GM12873 (cell line): ENCODE data around the gene PLCZ1.

ENCODE experiments used
- TF ChIP-seq, protein P1 (sequence below): IDR thresholded peaks from 2 replicates; pipeline ENCODE4 v1.5.1; 2012; ENCODE audit warnings: low read depth, mild to moderate bottlenecking, moderate library complexity, low read length, control low read depth; ENCODE audit not compliant: insufficient read depth; ENCODE audit errors: missing control alignments

The PLCZ1 gene

DNA sequence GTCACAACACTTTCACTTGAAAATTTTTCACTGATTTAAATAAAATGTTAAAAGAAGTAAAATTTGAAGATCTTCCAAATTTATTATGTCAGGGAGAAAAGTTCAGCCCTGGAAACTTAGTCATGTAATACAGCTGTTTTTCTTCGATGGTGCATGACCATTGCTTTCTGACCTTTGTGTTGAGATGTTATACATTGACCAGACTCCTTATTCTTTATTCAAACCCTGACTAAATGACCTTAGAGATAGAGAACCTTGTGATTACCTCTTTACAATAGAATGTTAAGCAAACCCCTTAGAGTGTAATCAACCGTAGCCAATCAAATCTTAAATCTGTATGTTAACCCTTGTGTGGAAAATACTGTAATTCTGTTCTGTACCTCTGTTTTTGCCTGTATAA, 34.5 kb downstream of the PLCZ1 start:
- TF ChIP-seq, protein P1, sequence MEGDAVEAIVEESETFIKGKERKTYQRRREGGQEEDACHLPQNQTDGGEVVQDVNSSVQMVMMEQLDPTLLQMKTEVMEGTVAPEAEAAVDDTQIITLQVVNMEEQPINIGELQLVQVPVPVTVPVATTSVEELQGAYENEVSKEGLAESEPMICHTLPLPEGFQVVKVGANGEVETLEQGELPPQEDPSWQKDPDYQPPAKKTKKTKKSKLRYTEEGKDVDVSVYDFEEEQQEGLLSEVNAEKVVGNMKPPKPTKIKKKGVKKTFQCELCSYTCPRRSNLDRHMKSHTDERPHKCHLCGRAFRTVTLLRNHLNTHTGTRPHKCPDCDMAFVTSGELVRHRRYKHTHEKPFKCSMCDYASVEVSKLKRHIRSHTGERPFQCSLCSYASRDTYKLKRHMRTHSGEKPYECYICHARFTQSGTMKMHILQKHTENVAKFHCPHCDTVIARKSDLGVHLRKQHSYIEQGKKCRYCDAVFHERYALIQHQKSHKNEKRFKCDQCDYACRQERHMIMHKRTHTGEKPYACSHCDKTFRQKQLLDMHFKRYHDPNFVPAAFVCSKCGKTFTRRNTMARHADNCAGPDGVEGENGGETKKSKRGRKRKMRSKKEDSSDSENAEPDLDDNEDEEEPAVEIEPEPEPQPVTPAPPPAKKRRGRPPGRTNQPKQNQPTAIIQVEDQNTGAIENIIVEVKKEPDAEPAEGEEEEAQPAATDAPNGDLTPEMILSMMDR = no peak

DNA sequence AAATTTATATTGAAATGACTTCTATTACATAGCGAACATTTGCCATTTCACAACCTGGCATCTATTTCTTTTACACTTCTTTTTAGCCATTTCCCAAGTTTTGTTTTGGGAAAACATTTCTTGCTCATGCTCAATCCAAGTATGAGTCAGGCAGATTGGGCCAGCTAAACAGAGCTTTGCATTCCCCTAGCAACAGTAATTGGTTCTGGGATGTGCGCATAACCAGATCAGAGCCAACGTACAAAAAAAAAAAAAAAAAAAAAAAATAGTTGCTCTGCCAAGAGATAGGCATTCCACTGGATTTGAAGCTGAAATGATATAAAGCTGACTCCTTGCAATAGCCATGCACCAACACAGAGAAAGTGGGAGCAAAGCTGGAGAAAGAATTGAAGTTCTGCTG, 37.5 kb downstream of the PLCZ1 start:
- TF ChIP-seq, protein P1 = no peak

DNA sequence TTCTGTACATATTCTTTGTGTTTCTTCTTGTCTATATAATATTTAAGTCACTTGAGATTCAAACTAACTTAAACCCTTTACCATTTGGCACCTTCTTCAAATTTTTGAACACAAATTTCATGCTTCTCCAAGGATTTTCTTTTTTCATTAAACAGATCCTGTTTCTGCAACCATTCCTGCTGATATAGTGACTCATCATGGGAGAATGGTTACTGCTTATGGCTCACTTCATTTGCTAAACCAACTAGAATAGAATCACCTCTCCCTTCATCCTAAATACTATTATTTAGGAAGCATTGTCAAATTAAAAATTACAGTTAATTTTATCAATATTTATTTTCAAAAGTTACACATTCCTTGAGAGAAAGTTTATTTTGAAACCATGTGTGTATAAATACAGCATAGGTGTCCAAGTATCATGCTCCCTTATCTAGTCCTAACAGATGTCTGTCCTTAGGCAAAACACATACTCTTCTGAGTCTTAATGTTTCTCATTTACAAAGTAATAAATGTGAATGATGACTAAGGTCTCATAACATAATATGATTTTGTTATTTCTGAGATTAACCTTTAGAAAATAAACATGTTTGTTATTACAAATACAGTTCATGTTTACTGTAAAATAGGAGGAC, 40.7 kb downstream of the PLCZ1 start:
- TF ChIP-seq, protein P1 = no peak

DNA sequence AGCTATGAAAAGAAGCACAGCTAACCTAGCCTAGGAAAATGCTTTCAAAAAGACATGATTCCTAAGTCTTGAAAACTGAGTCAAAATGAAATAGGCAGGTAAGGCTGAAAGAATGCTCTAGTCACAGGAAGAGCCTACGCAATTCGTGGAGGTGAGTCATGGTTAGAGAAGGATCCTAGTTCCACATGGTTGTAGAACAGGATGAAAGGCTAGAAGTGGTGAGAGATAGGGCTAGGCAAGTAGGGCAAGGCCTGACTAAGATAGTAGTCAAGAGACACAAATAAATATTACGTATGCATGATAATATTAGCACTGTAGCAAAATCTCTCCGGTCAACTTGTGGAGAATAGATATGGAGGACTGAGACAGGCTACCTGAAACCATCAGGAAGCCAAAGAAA, 47.2 kb downstream of the PLCZ1 start:
- TF ChIP-seq, protein P1 = no peak

DNA sequence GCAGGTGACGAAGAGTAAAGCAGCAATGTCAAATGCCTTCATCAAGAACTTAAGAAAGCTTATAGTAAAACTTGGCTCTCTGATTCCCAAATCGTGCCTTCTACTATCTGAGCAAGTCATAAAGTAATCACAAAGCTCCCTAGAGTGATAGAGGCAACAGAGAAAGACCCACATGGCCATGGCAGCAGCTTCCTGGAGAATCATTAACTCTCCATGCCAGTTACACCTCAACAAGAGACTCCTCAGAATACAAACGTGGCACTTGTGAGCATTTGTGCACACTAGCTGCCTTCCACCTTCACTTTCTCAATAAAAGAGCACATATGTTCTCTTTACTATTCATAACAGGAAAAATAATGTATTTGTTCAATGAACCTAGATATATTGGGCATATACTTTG, 48.0 kb downstream of the PLCZ1 start:
- TF ChIP-seq, protein P1 = no peak

DNA sequence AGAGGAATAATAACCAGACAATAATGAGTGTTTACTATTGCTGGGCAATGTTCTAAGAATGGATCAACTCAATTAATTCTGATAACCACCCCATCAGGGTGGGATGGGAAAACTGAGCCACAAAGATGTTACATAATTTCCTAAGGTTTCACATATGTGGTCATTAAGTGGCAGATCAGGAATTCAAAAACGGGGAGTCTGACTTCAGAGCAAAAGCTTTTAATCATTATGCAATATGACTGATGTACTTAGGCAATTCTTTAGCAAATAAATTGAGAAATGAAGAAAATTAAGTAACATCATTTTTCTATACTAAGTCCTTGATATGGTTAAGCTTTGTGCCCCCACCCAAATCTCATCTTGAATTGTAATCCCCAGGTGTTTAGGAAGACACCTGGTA, 53.4 kb downstream of the PLCZ1 start:
- TF ChIP-seq, protein P1 = no peak

DNA sequence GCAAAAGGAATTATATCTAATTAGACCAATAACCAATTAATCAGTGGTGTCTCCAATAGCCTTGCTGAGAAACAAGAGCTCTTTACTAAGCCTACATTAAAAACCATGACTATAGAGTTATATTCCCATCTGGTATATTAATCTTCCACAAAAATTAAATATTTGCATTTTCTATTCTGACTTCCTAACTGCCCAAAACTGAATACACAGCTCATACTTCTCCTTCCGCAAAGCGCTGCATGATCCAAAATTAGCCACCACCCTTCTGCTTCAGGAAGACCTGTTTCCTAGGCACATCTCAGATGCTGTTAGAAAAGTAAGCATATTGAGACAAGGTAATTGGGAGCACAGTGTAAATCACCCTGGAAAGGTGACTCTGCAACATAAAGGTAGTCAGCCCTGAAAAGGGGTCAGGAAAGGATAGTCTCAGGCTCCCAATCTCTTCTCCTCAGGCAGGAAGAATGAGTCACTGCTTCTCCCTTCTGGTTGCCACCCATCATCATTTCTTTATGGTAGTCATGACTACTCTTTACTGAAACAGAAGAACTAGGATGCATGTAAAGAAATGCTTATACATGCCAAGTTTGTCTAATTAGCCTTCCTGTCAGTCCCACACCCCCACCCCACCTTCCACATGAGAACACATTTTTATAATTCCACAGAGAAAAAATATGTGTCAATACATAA, 54.3 kb downstream of the PLCZ1 start:
- TF ChIP-seq, protein P1 = no peak
